Fibroblast of the aortic adventitia (primary cell): ENCODE results near the gene NSUN5. TPM values are rescaled to one million over a fixed set of nuclear protein-coding genes. Genes with fewer than 3 reads are reported as not detected.

Experiments
- DNase-seq: peaks from one replicate; pipeline ENCODE4 v3.0.0-alpha.2; 2010; ENCODE audit warnings: low read depth
- H3K4me3 ChIP-seq: 2 replicates; pipeline ENCODE4 v1.5.1; 2011; ENCODE audit warnings: low read depth, mild to moderate bottlenecking, control low read depth, low read length, moderate library complexity
- CTCF ChIP-seq: IDR thresholded peaks from 2 replicates; pipeline ENCODE4 v1.5.1; 2011; ENCODE audit warnings: mild to moderate bottlenecking, low read length, control low read depth, inconsistent platforms; ENCODE audit not compliant: insufficient read depth
- total RNA-seq: library from RNA; depleted of rRNA; stranded (reverse); fragments of >200 nt; gene quantifications from 2 replicates; pipeline ENCODE4 v1.2.3, GENCODE V29; 2012; ENCODE audit warnings: low replicate concordance

The NSUN5 gene
- 16.7 and 20.2 TPM in 2 replicates for total RNA-seq

GRCh38 chr7:73308665-73309214, at the start of gene NSUN5:
TSS of gene NSUN5 (minus strand) at chr7:73308826. CDS start at chr7:73308790, 36 bp downstream.
- no peak for TF ChIP-seq CTCF
- DNase-seq = peak; percentile 57
- H3K4me3 ChIP-seq = peak within 1 kb of the TSS; percentile 78

GRCh38 chr7:73356159-73356558, 47.5 kb upstream of the NSUN5 start:
- no peak overlapping the region for H3K4me3 ChIP-seq
- DNase-seq = no peak
- no peak for TF ChIP-seq CTCF

- no peak for TF ChIP-seq CTCF
- H3K4me3 ChIP-seq = no peak overlapping the region
- DNase-seq = no peak
Measured at GRCh38 chr7:73354821-73355220, 46.2 kb upstream of the NSUN5 start.

GRCh38 chr7:73354196-73354595, 45.6 kb upstream of the NSUN5 start:
- DNase-seq = no peak
- no peak overlapping the region for H3K4me3 ChIP-seq
- TF ChIP-seq CTCF = no peak

- DNase-seq = no peak
- TF ChIP-seq CTCF = no peak
- no peak overlapping the region for H3K4me3 ChIP-seq
Measured at GRCh38 chr7:73353243-73353642, 44.6 kb upstream of the NSUN5 start.

GRCh38 chr7:73352784-73353183, 44.2 kb upstream of the NSUN5 start:
- no peak overlapping the region for H3K4me3 ChIP-seq
- no peak for TF ChIP-seq CTCF
- no peak for DNase-seq
